DMS53 (cell line): Measurements from ENCODE around the gene NECTIN2.
A peak's percentile ranks its signal among the peaks of the same experiment; 100 is the strongest.
"Not testable (repeated sequence)": the region's sequence is repeated elsewhere in the genome, so short reads cannot be mapped to it uniquely, and the experiment has no call there.

Experiments used
- DNase-seq: peaks from one replicate; lab custom pipeline; 2025; lab: John Stamatoyannopoulos, UW

NECTIN2 gene

GRCh38 chr19:44884566-44884965 lies 38.5 kb downstream of the NECTIN2 start:
- DNase-seq: no peak

GRCh38 chr19:44886141-44886540 lies 40.0 kb downstream of the NECTIN2 start:
- DNase-seq: no peak

GRCh38 chr19:44887648-44888047 lies 41.6 kb downstream of the NECTIN2 start:
- DNase-seq: no peak

- not testable (repeated sequence) for DNase-seq
Observed at GRCh38 chr19:44888335-44888734, 42.2 kb downstream of the NECTIN2 start.

GRCh38 chr19:44889830-44890365 lies 43.8 kb downstream of the NECTIN2 start:
- no peak for DNase-seq

GRCh38 chr19:44890366-44891015 lies 44.4 kb downstream of the NECTIN2 start:
- peak; percentile 100 for DNase-seq

- DNase-seq: peak; percentile 100
Observed at GRCh38 chr19:44891016-44891882, 45.2 kb downstream of the NECTIN2 start, which contains the start of gene TOMM40. TSS of gene TOMM40 (plus strand) at chr19:44891254. CDS start at chr19:44891416, 162 bp downstream.

- no peak for DNase-seq
Observed at GRCh38 chr19:44892932-44893331, 46.8 kb downstream of the NECTIN2 start.

- no peak for DNase-seq
Observed at GRCh38 chr19:44893332-44894051, 47.4 kb downstream of the NECTIN2 start.

GRCh38 chr19:44894052-44894400 lies 47.9 kb downstream of the NECTIN2 start:
- DNase-seq: no peak

- no peak for DNase-seq
Observed at GRCh38 chr19:44894946-44895345, 48.8 kb downstream of the NECTIN2 start.

- no peak for DNase-seq
Observed at GRCh38 chr19:44897835-44898234, 51.7 kb downstream of the NECTIN2 start.

- no peak for DNase-seq
Observed at GRCh38 chr19:44900328-44901244, 54.5 kb downstream of the NECTIN2 start.

- no peak for DNase-seq
Observed at GRCh38 chr19:44903216-44903601, 57.1 kb downstream of the NECTIN2 start.

GRCh38 chr19:44903602-44904425 lies 57.7 kb downstream of the NECTIN2 start:
- DNase-seq: peak; percentile 68

- DNase-seq: peak; percentile 31
Observed at GRCh38 chr19:44904426-44904994, 58.4 kb downstream of the NECTIN2 start.

GRCh38 chr19:44905437-44906160 lies 59.5 kb downstream of the NECTIN2 start, which contains the start of gene APOE:
TSS of gene APOE (plus strand) at chr19:44905796. CDS start at chr19:44906625, 829 bp downstream.
- DNase-seq: peak; percentile 32

GRCh38 chr19:44907613-44908012 lies 61.5 kb downstream of the NECTIN2 start:
- no peak for DNase-seq
